Stomach (tissue), 4 donors: ENCODE results near the gene ARHGAP15.

Experiments used
- CTCF ChIP-seq, 7 experiments: fragments of 450-650 bp in 4 of 7; fragments of 200-600 bp in 3 of 7; sonication (generic) in 3 of 7; IDR thresholded peaks; one replicate each; pipeline ENCODE4 v1.5.1; 2016 to 2019; ENCODE audit warnings: antibody characterized with exemption in 7 of 7, control low read depth in 2 of 7, mild to moderate bottlenecking in 1 of 7
- EP300 ChIP-seq: sonication (generic); formaldehyde crosslinking; IDR thresholded peaks from one replicate; pipeline ENCODE4 v1.6.1; 2017; ENCODE audit warnings: antibody characterized with exemption
- POLR2A ChIP-seq, 4 donors: fragments of 450-650 bp; IDR thresholded peaks; one replicate each; pipeline ENCODE4 v1.6.1; 2016; ENCODE audit warnings: antibody characterized with exemption in 4 of 4, control low read depth in 2 of 4, mild to moderate bottlenecking in 1 of 4, moderate library complexity in 1 of 4
- POLR2AphosphoS5 ChIP-seq, 3 donors: sonication (generic); formaldehyde crosslinking; IDR thresholded peaks; one replicate each; pipeline ENCODE4 v1.6.1; 2016; ENCODE audit warnings: antibody characterized with exemption in 3 of 3

- no peak for TF ChIP-seq POLR2AphosphoS5 (IDR thresholded peaks at IDR 0.05)
- TF ChIP-seq EP300, result no peak
- TF ChIP-seq CTCF (IDR thresholded peaks at IDR 0.05), result no peak
- no peak for TF ChIP-seq POLR2A (IDR thresholded peaks at IDR 0.05)
These were observed 27.8 kb downstream of the ARHGAP15 start for GRCh38 chr2:143157001-143157400.
